NB4 (cell line): ENCODE measurements around the gene SENP8.

Source experiments
- DNase-seq: peaks from one replicate; pipeline ENCODE4 v3.0.0; 2010; ENCODE audit warnings: low read depth
- H3K4me3 ChIP-seq: one replicate; pipeline ENCODE4 v1.5.1; 2011; ENCODE audit warnings: mild to moderate bottlenecking, low read depth, low read length, moderate library complexity
- CTCF ChIP-seq: IDR thresholded peaks from one replicate; pipeline ENCODE4 v1.5.1; 2012; ENCODE audit warnings: low read depth, low read length
- MAX ChIP-seq: IDR thresholded peaks from 2 replicates; pipeline ENCODE4 v1.6.1; 2011; ENCODE audit warnings: low read depth, low read length
- MYC ChIP-seq: IDR thresholded peaks from 2 replicates; pipeline ENCODE4 v1.6.1; 2011; ENCODE audit warnings: low read depth, low read length
- POLR2A ChIP-seq: IDR thresholded peaks from 2 replicates; pipeline ENCODE4 v1.6.1; 2011; ENCODE audit warnings: mild to moderate bottlenecking; ENCODE audit not compliant: insufficient read length; ENCODE audit errors: extremely low read depth

The SENP8 gene

DNA sequence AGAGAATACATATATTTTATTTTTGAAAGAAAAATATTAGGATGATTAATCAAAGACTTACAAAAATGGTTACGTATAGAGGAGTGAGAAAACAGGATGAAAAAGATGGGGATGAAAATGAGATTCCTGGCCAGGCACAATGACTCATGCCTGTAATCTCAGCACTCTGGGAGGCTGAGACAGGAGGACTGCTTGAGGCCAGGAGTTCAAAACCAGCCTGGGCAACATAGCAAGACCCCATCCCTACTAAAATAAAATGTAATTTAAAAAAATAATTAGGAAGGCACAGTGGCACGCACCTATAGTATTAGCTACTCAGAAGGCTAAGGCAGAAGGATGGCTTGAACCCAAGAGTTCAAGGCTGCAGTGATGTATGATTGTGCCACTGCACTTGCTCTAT is 12.1 kb upstream of the SENP8 start:
- H3K4me3 ChIP-seq, result no peak overlapping the region
- TF ChIP-seq MAX (no peak), CTCF (no peak), MYC (no peak), POLR2A (no peak)
- no peak for DNase-seq

GRCh38 chr15:72110355-72110754 is 7.8 kb upstream of the SENP8 start:
- TF ChIP-seq MAX, result no peak
- no peak for TF ChIP-seq MYC
- TF ChIP-seq POLR2A, result no peak
- TF ChIP-seq CTCF, result no peak
- H3K4me3 ChIP-seq, result no peak overlapping the region
- no peak for DNase-seq

- H3K4me3 ChIP-seq, result no peak overlapping the region
- no peak for TF ChIP-seq MYC
- no peak for TF ChIP-seq POLR2A
- no peak for TF ChIP-seq CTCF
- no peak for TF ChIP-seq MAX
- no peak for DNase-seq
Observed at GRCh38 chr15:72112116-72112515, 6.1 kb upstream of the SENP8 start.

- TF ChIP-seq MAX (no peak), POLR2A (no peak), MYC (no peak), CTCF (no peak)
- no peak for DNase-seq
- H3K4me3 ChIP-seq, result no peak overlapping the region
Observed at GRCh38 chr15:72112805-72113204, 5.4 kb upstream of the SENP8 start.

DNA sequence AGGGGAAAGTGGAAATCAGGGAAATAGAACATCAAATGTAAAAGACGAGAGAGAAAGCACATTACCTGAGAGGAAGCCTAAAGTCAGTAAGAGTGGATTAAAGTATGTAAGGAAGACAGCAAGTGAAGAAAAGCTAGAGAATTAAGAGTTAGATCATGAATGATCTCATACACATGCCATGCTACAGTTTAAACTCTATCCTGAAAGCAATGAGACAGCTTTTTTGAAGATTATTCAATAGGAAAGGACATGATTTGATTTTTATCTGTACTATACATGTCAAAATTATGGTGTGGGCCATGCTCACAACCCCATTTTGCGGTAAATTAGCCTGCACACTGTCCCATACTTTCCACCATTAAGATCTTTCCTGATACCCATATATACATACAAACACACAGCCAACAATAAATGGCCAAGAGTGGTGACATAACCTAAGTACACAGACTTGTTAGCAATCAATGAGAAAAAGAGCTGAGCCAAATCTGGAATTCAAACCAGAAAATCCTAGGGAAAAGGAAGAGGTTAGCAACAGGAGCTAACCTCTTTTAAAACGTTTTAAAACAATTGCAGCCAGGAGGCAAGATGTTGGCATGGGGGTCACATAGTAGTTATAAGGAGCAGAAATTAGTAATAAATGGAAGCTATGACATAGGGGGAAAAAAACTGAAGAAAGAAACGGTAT is 4.7 kb upstream of the SENP8 start:
- no peak overlapping the region for H3K4me3 ChIP-seq
- no peak for DNase-seq

More for the DNA sequence above, 4.7 kb upstream of the SENP8 start:
- TF ChIP-seq MYC, result no peak
- TF ChIP-seq MAX, result no peak
- no peak for TF ChIP-seq POLR2A
- TF ChIP-seq CTCF, result no peak
